ENCODE measurements around the gene PSEN2.
"Not testable (repeated sequence)": the region's sequence is repeated elsewhere in the genome, so short reads cannot be mapped to it uniquely, and the experiment has no call there.

Gene PSEN2

DNA sequence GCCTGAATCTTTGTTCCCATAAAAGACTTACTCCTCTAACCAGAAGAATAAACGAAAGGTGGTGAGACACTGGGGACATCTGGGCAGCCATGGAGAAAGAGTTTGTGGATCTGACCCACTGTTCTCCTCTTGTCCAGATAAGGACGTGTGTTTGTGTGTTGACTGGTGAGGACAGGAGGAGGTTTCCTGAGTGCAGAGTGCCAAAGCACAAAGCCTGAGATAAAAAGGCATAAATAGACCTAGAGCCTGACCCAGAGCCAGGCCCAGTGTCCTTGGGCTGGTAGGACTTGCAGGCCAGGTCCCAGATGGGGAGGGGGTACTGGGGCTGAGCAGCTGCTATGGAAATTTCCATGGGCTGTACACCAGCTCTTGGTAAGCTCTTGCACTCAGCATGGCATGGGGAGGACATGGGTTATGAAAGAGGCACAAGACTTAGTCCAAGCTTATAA, 50.1 kb downstream of the PSEN2 start:
- DNase-seq = no peak

DNA sequence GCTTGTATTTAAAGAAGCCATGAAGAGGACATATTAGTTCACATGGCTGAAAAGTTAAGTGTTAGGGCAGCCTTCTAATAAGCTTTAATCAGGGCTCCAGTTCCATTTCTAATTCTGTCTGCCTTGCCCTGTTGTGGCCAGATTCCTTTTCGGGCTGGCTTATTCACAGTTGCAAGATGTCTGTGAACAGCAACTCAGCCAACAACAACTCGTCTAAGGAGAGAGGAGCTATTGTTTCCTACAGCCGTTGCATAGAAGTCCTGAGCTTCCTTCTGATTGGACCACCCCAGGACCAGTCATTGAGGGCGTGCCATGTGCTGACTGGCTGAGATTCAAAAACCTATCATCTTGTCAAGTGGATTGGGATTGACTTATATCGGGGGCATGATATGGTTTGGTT, 51.1 kb downstream of the PSEN2 start:
- no peak for DNase-seq

DNA sequence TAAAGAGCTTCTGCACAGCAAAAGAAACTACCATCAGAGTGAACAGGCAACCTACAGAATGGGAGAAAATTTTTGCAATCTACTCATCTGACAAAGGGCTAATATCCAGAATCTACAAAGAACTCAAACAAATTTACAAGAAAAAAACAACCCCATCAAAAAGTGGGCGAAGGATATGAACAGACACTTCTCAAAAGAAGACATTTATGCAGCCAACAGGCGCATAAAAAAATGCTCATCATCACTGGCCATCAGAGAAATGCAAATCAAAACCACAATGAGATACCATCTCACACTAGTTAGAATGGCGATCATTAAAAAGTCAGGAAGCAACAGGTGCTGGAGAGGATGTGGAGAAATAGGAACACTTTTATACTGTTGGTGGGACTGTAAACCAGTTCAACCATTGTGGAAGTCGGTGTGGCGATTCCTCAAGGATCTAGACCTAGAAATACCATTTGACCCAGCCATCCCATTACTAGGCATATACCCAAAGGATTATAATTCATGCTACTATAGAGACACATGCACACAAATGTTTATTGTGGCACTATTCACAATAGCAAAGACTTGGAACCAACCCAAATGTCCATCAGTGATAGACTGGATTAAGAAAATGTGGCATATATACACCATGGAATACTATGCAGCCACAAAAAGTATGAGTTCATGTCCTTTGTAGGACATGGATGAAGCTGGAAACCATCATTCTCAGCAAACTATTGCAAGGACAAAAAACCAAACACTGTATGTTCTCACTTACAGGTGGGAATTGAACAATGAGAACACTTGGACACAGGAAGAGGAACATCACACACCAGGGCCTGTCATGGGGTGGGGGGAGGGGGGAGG, 59.1 kb downstream of the PSEN2 start:
- DNase-seq = not testable (repeated sequence)

DNA sequence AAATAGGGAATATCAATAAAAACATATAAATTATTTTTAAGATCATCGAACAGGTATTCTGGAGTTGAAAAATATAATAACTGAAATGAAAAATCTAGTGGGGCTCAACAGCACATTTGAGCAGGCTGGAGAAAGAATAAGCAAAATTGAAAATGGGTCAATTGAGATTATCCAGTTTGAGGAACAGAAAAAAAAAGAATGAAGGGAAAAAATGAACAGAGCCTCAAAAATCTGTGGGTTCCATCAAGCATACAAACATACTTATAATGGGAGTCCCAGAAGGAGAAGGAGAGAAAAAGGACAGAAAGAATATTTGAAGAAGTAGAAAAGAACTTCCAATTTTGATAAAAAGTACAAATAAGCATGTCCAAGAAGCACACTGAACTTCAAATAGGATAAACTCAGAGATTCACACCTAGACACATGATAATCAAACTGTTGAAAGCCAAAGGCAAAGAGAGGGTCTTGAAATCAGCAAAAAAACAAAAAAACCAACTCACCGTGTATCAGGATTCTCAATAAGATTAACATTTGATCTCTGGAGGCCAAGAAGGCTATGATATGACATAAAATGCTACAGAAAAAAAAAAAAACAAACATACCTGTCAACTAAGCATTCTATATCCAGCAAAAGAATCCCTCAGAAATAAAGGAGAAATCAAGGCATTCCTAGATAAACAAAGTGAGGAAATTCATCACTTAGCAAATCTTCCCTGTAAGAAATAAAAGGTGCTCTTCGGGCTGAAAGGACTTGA, 64.2 kb downstream of the PSEN2 start:
- DNase-seq = no peak

DNA sequence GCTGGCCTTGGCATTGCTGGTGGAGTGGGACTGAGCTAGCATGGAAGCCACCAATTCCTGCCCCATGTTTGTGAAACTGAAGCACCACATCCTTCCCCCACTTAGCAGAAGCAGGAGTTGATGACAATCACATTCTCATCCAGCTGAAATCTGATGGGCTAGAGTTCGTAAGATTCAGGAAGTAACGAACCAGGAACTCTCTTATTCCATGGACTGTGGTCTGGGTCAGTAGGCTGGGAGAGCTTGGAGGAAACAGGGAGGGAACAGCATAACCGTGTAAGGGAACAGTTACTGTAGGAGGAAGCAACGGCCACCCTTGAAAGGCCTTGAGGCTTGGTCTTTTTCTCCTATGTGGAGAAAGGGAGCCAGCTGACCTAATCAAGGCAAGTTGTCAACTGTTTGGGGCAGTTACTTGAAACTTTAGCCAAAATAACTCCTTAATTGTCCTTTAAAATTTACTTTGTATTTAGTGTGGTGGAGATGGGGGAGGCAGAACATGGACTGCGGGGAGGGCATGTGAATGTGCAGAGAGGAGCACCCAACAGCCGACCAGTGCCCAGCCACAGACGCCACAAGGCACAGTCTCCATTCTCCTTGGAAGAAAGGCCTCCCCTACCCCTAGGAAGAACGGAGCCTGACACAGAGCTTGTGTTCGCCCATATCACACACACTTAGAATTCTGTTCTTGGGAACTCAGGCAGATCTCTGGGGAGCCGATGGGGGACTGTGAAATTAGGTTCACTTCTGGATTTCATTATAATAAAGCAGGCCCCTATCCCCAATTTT, 67.7 kb downstream of the PSEN2 start:
- DNase-seq = no peak

DNA sequence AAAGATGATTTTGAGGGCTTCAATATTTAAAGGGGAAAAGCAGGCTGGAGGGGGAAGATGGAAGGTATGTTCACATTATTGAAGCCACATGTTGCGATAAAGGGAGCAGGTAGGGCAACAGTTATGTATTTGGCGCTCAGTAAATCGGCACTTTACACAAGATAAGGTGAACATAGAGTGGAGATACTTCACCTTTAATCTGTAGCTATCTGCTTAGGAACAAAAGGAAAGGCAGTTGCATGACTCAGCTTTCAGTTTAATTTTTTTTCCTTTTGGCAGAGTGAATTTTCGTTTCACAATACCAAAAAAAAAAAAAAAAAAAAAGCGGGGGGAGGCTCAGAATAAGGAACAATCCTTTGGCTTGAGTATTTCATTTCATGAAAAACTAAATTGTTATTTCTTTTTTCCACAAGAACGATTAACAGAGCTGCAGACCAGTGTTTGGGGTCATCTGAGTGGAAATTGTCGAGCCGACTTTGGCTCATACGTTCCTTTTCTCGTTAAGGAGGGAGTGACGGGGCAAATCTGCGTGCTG, 68.6 kb downstream of the PSEN2 start:
- DNase-seq = no peak

DNA sequence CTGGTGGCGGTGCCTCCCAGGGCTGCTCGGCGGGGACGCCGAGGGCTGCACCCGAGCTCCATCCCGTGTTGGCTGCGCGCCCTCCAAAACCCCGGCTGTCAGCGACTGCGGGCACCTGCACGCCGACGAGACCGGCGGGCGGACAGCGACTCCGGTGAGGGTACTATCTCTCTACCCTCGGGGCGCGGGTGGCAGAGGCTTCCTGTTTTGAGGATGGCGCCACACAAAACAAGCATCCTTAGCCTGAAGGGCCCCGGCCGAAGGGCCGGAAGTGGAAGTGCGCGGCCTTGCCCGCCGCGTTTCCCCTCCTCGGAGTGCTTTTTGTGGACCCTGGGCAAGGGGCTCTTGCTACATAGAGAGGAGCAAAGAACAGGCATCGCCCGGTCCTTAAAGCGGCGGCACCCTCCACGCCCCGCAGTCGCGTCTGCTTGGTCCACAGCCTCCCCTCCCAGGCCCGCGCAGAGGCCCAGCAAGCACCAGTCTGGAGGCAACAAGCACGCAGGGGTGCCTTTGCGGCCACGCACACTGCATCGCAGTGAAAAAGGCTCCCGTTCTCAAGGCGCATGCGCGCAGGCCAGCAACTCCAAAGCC, 69.1 kb downstream of the PSEN2 start:
- peak; percentile 57 to 86 (median 68) for DNase-seq

DNA sequence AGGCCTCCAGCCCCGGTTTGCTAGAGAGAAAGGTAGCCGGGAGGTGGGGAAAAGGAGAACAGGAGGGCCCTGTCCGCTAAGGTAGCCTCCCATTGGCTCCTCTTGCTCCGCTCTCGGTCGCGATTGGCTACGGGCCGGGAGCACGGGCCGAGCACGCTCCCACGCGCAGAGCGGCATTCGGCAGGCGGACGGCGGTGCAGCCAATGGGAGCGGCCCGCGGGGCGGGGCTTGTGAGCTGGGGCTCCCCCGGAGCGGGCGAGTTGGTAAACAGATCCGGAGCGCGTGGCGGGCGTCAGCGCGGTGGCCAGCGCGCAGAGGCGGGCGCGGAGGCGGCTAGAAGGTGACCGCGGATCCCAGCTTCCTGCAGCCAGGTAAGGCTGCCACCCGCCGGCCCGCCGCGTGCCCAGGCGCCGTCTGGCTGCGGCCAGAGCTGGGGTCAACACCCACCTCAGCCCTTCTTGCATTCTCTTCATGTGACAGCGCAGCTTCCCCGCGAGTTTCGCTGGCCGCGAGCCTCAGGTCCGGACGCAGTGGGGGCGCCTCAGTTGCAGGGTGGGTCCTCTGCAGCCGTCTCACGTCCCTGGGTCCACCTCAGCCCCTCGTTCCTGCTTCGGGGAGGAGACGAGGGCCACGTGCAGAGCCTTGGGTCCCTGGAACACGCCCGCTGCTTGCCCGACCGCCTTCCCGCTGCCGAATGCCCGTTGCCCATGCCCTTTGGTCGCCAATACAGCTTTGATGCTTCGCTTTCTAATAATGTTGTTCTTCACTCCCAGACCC, 69.8 kb downstream of the PSEN2 start, which contains the start of gene COQ8A:
TSS of gene COQ8A (plus strand) at position 266 of the 777 bp plus-strand sequence. CDS start 21,092 bp downstream, outside the sequence.
- DNase-seq = peak; percentile 97 to 100 (median 100)

DNA sequence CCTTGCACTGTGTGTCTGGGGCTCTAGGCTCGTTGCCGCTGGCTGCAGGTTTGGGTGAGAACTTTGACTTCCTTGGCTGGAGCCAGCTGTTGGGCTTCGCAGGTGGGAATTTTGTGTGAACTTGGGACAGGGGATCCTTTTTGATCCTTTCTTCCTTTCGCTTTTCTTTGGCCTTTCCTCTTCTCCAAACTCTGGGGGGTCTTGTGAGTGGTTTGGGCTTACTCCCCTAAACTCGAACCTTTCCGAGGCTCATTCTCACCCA, 70.3 kb downstream of the PSEN2 start:
- DNase-seq = no peak

DNA sequence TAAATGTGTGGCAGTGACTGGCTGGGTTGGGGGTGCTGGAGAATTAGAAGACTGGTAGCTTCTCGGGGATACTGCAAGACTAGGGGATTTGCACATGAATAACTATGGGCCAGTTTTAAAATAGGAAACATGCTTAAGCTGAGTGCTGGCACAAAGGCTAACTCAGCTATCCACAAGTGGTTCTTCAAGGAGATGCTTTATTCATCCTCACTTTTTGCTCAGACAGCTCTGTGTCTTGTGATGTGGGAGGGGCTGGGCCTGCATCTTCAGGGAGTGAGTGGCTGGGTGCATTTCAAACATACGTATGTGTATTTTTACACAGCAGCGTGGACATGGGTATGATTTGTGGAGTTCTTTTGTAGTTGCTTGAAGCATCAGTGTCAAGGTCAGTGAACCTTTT, 72.0 kb downstream of the PSEN2 start:
- no peak for DNase-seq

DNA sequence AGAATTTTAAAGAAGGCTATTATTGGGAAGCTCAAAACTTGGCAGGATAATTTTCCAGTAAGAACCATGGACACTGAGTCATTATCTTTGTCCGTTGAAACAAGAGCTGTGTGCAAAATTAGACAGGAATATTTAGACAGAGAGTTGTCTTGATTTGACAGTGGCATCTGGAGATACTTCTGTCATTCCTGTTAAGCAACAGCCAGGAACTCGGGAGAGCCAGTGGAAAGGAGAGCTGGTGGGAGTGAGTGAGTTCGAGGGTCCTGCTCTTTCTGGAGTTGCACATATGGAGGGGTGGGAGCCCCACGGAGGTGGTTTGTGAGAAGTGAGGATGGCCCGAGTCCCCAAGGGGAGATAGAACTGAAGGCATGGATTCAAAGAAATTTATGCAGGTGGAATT, 72.7 kb downstream of the PSEN2 start:
- no peak for DNase-seq

DNA sequence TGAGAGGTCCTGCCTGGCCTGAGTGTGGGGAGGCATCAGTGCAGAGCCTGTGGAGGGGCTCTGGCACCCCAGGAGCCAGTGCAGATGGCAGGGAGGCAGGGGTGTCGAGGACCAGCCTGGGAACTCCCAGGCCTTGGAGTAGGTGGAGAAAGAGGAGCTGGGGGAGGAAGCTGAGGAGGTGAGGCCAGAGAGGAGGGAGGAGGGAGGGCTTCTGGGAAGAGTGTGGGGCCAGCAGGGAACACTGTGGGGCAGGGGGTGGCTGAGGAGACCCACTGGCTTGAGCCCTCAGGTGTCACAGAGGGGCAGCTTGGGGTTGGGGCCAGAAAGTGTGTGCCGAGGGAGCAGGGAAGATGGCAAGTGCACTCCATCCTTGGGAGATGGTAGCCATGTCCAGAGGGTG, 73.5 kb downstream of the PSEN2 start:
- no peak for DNase-seq

DNA sequence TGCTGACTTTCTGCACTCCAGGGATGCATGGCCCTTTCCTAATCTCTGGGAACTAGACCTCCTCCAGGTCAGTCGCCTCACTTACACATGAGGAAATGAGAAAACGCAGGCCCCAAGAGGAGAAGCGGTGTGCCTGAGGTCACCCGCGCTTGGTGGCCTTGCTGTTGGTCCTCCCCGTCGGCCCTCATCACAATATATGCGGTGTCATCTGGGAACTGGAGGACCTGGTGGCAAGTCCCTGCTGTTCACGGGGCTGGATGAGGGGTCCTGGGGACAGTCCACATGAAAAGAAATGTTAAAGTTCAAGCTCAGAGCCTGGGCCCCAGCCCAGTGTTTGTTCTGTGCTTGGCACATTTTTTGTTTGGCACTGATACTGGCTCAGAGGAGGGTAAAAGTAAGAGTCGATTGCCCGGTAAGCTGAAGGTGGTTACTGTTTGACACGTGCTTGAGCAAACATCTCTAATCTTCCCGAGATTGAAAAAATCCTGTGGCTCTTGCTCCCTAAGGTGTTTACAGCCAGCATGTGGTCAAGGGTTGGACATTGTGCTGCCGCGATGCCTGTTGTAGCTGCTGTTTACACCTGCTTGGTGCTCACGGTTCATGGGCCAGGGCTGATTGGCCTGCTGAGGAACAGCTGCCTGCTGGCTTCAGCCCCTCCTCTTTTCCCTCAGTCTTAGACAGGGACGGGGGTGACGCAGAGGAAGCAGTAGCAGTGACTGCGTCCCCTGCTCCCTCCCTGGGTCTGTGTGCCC, 74.9 kb downstream of the PSEN2 start:
- DNase-seq = no peak

Data from activated naive CD4-positive, alpha-beta T cell (primary cell).